HEK293 (cell line): ENCODE results near the gene STRBP.

ENCODE experiments used
- ZNF416 ChIP-seq: fragments of 450-650 bp; formaldehyde crosslinking; IDR thresholded peaks from 2 replicates; pipeline ENCODE4 v1.5.1; 2016; ENCODE audit warnings: missing biosample characterization, missing genetic modification characterization
- ZNF561 ChIP-seq: fragments of 450-650 bp; IDR thresholded peaks from 2 replicates; pipeline ENCODE4 v1.5.1; 2018; ENCODE audit warnings: missing biosample characterization, missing genetic modification characterization, borderline replicate concordance
- ZNF629 ChIP-seq: fragments of 450-650 bp; formaldehyde crosslinking; IDR thresholded peaks from 2 replicates; pipeline ENCODE4 v1.5.1; 2017; ENCODE audit warnings: missing biosample characterization, missing genetic modification characterization
- ZNF768 ChIP-seq: fragments of 450-650 bp; formaldehyde crosslinking; IDR thresholded peaks from 2 replicates; pipeline ENCODE4 v1.5.1; 2018; ENCODE audit warnings: missing biosample characterization, mild to moderate bottlenecking, missing genetic modification characterization
- ZNF776 ChIP-seq: fragments of 450-650 bp; formaldehyde crosslinking; IDR thresholded peaks from 2 replicates; pipeline ENCODE4 v1.5.0; 2017; ENCODE audit warnings: missing biosample characterization, missing genetic modification characterization, borderline replicate concordance
- TF ChIP-seq, protein P1 (sequence below): fragments of 450-650 bp; formaldehyde crosslinking; IDR thresholded peaks from 2 replicates; pipeline ENCODE4 v1.5.1; 2016; ENCODE audit warnings: missing biosample characterization, missing genetic modification characterization
- TF ChIP-seq, protein P2 (sequence below): fragments of 450-650 bp; formaldehyde crosslinking; conservative IDR thresholded peaks from 2 replicates; pipeline ENCODE4 v1.5.1; 2016; ENCODE audit warnings: low read depth, missing biosample characterization, missing genetic modification characterization
- TF ChIP-seq, protein P3 (sequence below): fragments of 450-650 bp; formaldehyde crosslinking; IDR thresholded peaks from 2 replicates; pipeline ENCODE4 v1.5.1; 2016; ENCODE audit warnings: missing biosample characterization, missing genetic modification characterization
- TF ChIP-seq, protein P4 (sequence below): fragments of 450-650 bp; formaldehyde crosslinking; IDR thresholded peaks from 2 replicates; pipeline ENCODE4 v1.5.1; 2016; ENCODE audit warnings: missing biosample characterization, missing genetic modification characterization

DNA sequence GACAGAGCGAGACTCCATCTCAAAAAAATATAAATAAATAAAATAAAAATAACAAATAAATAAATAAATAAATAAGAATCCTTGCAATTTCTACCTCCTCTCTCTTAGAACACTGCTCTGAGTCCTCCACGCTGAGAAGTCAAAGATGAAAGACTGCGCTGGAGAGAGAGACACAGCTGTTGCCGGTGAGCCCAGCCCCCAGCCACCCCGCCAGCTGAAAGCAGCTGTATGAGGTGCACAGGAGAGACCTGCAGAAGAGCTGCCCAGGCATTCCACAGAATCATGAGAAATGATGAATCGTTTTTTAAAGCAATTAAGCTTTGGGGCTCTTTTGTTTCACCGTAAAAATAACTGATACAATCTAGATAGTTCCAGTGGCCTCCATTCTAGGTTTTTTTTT, 16.3 kb upstream of the STRBP start:
- no peak for TF ChIP-seq ZNF561
- TF ChIP-seq, protein P1, sequence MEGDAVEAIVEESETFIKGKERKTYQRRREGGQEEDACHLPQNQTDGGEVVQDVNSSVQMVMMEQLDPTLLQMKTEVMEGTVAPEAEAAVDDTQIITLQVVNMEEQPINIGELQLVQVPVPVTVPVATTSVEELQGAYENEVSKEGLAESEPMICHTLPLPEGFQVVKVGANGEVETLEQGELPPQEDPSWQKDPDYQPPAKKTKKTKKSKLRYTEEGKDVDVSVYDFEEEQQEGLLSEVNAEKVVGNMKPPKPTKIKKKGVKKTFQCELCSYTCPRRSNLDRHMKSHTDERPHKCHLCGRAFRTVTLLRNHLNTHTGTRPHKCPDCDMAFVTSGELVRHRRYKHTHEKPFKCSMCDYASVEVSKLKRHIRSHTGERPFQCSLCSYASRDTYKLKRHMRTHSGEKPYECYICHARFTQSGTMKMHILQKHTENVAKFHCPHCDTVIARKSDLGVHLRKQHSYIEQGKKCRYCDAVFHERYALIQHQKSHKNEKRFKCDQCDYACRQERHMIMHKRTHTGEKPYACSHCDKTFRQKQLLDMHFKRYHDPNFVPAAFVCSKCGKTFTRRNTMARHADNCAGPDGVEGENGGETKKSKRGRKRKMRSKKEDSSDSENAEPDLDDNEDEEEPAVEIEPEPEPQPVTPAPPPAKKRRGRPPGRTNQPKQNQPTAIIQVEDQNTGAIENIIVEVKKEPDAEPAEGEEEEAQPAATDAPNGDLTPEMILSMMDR = no peak
- no peak for TF ChIP-seq ZNF768 (tag by site-specific recombination)
- no peak for TF ChIP-seq ZNF416 (tag by site-specific recombination)
- TF ChIP-seq, protein P2, sequence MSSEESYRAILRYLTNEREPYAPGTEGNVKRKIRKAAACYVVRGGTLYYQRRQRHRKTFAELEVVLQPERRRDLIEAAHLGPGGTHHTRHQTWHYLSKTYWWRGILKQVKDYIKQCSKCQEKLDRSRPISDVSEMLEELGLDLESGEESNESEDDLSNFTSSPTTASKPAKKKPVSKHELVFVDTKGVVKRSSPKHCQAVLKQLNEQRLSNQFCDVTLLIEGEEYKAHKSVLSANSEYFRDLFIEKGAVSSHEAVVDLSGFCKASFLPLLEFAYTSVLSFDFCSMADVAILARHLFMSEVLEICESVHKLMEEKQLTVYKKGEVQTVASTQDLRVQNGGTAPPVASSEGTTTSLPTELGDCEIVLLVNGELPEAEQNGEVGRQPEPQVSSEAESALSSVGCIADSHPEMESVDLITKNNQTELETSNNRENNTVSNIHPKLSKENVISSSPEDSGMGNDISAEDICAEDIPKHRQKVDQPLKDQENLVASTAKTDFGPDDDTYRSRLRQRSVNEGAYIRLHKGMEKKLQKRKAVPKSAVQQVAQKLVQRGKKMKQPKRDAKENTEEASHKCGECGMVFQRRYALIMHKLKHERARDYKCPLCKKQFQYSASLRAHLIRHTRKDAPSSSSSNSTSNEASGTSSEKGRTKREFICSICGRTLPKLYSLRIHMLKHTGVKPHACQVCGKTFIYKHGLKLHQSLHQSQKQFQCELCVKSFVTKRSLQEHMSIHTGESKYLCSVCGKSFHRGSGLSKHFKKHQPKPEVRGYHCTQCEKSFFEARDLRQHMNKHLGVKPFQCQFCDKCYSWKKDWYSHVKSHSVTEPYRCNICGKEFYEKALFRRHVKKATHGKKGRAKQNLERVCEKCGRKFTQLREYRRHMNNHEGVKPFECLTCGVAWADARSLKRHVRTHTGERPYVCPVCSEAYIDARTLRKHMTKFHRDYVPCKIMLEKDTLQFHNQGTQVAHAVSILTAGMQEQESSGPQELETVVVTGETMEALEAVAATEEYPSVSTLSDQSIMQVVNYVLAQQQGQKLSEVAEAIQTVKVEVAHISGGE = no peak
- TF ChIP-seq, protein P3, sequence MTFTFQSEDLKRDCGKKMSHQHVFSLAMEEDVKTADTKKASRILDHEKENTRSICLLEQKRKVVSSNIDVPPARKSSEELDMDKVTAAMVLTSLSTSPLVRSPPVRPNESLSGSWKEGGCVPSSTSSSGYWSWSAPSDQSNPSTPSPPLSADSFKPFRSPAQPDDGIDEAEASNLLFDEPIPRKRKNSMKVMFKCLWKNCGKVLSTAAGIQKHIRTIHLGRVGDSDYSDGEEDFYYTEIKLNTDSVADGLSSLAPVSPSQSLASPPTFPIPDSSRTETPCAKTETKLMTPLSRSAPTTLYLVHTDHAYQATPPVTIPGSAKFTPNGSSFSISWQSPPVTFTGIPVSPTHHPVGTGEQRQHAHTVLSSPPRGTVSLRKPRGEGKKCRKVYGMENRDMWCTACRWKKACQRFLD (tag by site-specific recombination) = no peak
- TF ChIP-seq, protein P4, sequence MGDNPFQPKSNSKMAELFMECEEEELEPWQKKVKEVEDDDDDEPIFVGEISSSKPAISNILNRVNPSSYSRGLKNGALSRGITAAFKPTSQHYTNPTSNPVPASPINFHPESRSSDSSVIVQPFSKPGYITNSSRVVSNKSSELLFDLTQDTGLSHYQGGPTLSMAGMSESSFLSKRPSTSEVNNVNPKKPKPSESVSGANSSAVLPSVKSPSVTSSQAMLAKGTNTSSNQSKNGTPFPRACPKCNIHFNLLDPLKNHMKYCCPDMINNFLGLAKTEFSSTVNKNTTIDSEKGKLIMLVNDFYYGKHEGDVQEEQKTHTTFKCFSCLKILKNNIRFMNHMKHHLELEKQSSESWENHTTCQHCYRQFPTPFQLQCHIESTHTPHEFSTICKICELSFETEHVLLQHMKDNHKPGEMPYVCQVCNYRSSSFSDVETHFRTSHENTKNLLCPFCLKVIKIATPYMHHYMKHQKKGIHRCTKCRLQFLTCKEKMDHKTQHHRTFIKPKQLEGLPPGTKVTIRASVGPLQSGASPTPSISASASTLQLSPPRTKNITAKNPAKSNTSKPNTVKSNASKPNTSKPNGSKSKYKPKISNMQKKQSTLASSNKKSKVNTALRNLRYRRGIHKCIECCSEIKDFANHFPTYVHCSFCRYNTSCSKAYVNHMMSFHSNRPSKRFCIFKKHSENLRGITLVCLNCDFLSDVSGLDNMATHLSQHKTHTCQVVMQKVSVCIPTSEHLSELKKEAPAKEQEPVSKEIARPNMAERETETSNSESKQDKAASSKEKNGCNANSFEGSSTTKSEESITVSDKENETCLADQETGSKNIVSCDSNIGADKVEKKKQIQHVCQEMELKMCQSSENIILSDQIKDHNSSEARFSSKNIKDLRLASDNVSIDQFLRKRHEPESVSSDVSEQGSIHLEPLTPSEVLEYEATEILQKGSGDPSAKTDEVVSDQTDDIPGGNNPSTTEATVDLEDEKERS = no peak
- TF ChIP-seq ZNF629 (tag by site-specific recombination) = no peak
- TF ChIP-seq ZNF776 (tag by site-specific recombination) = no peak
